Fibroblast of mammary gland (primary cell): Measurements from ENCODE around the gene TEKT4.
A peak's percentile ranks its signal among the peaks of the same experiment; 100 is the strongest.
"Not testable (repeated sequence)": the region's sequence is repeated elsewhere in the genome, so short reads cannot be mapped to it uniquely, and the experiment has no call there.

ENCODE experiments used
- DNase-seq: peaks from one replicate; pipeline ENCODE4 v3.0.0-alpha.2; 2010; ENCODE audit warnings: low read depth
- H3K4me3 ChIP-seq: 2 replicates; pipeline ENCODE4 v1.5.1; 2011; ENCODE audit warnings: low read depth, mild to moderate bottlenecking, low read length, moderate library complexity; ENCODE audit not compliant: control insufficient read depth
- TF ChIP-seq, protein P1 (sequence below): conservative IDR thresholded peaks from 2 replicates; pipeline ENCODE4 v1.5.1; 2011; ENCODE audit warnings: low read depth, low read length, inconsistent platforms; ENCODE audit not compliant: control insufficient read depth, insufficient read depth

Gene TEKT4

DNA sequence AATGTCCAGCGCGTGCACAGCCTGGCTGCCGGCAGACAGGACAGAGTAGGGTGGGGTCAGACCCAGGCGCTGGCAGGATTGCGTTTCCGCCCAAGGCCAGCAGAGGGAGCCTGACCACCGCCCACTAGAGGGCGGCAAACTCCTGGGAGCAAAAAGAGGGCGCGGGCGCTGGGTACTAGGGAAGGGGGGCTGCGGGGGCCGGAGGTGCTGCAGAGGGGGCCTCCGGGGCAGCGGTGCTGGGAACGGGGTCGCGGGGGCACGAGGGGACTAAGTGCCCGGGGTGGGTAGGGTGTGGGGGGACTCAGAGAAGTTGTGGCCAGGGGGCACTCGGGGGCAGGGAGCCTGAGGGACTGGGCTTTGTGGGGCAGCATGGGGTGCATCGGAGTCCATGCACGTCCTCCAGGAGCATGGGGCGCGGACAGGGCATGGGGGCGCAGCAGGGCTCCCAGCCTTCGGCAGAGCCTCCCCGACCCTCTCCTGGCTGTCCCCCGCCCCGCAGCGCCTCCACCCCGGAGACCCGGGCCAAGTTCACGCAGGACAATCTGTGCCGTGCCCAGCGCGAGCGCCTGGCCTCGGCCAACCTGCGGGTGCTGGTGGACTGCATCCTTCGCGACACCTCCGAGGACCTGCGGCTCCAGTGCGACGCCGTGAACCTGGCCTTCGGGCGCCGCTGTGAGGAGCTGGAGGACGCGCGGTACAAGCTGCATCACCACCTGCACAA is 3.2 kb downstream of the TEKT4 start:
- no peak overlapping the region for H3K4me3 ChIP-seq
- peak; percentile 26 for DNase-seq
- TF ChIP-seq, protein P1, sequence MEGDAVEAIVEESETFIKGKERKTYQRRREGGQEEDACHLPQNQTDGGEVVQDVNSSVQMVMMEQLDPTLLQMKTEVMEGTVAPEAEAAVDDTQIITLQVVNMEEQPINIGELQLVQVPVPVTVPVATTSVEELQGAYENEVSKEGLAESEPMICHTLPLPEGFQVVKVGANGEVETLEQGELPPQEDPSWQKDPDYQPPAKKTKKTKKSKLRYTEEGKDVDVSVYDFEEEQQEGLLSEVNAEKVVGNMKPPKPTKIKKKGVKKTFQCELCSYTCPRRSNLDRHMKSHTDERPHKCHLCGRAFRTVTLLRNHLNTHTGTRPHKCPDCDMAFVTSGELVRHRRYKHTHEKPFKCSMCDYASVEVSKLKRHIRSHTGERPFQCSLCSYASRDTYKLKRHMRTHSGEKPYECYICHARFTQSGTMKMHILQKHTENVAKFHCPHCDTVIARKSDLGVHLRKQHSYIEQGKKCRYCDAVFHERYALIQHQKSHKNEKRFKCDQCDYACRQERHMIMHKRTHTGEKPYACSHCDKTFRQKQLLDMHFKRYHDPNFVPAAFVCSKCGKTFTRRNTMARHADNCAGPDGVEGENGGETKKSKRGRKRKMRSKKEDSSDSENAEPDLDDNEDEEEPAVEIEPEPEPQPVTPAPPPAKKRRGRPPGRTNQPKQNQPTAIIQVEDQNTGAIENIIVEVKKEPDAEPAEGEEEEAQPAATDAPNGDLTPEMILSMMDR: peak; percentile 77

DNA sequence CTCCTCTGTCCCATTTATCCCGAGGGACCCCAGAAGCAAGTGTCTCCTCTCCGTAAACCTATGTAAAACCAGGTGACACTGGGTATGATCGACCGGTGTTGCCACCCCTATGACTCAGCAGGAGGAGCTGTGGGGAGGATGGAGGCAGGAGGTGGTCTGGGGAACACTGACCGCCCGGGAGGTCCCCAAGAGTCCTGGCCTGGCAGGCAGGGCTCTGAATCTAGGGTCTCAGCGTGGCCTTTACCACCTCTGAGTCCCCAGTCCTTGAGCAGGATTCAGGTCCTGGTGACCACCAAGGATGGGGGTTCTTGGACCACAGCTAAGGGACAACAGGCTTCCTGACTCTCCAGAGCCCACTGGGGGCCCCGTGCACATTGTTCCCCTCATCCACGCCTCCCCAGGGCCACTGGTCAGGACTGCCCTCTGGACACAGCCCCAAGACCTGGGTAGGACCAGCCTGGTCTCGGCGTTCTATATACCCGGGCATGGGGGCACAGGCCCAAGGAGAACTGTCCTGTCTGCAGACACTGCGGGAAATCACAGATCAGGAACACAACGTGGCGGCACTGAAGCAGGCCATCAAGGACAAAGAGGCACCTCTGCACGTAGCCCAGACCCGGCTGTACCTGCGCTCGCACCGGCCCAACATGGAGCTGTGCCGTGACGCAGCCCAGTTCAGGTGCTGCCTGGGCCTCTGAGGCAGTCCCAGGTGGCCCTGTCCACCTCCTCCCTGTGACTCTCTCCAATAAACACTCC is 4.0 kb downstream of the TEKT4 start:
- TF ChIP-seq, protein P1: no peak
- DNase-seq: no peak
- no peak overlapping the region for H3K4me3 ChIP-seq

DNA sequence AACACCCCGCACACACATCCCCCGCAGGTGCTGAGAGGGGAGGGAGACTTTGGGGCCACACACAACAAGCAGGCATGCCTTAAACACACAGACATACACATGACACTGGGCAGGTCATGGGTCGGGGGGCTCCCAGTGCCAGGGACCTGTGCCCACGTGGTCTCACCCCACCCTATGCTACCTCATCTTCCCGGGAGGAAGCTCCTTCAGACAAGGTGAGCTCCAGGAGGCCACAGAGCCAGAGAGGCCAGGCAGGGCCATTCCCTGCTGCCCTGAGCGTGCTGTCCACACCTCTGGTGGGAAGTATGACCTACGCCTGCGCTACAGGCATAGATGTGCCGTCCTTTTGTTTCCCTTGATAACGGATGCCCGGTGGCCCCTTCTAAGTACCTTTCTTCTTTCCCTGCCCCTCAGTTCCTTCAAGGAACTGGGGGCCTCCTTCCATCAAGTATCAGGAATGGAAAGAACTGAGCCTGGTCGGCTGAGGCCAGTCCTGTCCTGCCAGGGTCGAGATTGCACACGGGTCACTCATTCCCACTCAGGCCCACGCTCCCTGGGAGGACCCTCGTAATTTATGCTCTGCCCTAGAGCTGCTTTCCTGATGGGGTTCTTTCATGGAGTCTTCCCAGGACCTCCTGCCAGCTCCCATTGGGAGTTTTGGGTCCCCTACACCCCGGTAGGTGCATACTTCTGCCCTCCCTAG is 4.7 kb downstream of the TEKT4 start:
- DNase-seq: no peak
- TF ChIP-seq, protein P1: no peak
- no peak overlapping the region for H3K4me3 ChIP-seq

GRCh38 chr2:94876523-94876863 is 5.3 kb downstream of the TEKT4 start:
- H3K4me3 ChIP-seq: no peak overlapping the region
- DNase-seq: no peak
- TF ChIP-seq, protein P1: no peak

DNA sequence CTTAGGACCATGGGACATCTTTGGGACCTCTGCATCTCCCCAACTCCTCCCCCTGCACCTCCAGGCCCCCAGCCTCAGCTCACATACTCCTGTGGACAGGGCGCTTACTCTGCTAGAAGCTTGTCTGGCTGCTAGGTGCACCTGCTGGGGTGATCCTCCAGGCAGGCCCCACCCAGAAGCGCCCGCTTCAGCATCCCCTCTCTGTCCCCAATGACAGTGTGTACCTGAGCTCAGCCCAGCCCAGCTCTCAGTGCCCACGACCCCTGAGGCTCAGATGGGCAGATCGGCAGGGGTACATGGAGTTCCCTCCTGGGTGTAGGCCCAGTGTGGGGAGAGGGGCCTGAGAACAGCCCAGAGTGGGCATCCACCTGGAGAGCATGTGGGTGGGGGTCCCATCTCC is 5.9 kb downstream of the TEKT4 start:
- TF ChIP-seq, protein P1: no peak
- no peak for DNase-seq
- H3K4me3 ChIP-seq: no peak overlapping the region

GRCh38 chr2:94878575-94878974 is 7.3 kb downstream of the TEKT4 start:
- not testable (repeated sequence) for DNase-seq, H3K4me3 ChIP-seq

GRCh38 chr2:94879314-94879981 is 8.2 kb downstream of the TEKT4 start:
- no peak overlapping the region for H3K4me3 ChIP-seq
- DNase-seq: no peak
- TF ChIP-seq, protein P1: no peak
